ENCODE results near the gene PARVG.

The PARVG gene

GRCh38 chr22:44244265-44244822, 63.6 kb downstream of the PARVG start:
- H3K4me3 ChIP-seq (ENCODE audit: low read depth, low read length) = no peak overlapping the region
- no peaks in the 10 kb centered on the region for H3K36me3 ChIP-seq (ENCODE audit: control insufficient read depth in 2 of 2, insufficient read depth in 1 of 2, low read length in 2 of 2)
- POLR2A ChIA-PET = no interaction called here
- H3K27ac ChIP-seq (ENCODE audit: extremely low read depth, low read depth, low read length) = no peak overlapping the region
- no peaks in the 10 kb centered on the region for H3K4me1 ChIP-seq (ENCODE audit: control insufficient read depth, insufficient read depth, low read length)
- no peaks in the 10 kb centered on the region for H3K9me3 ChIP-seq (ENCODE audit: control insufficient read depth, insufficient read depth, low read depth, low read length)
- no peak for TF ChIP-seq ZNF555 (tag by site-specific recombination; conservative IDR thresholded peaks at IDR 0.05)
- TF ChIP-seq ZFP3 (tag by site-specific recombination; IDR thresholded peaks at IDR 0.05; ENCODE audit: low read depth) = peak; percentile 72
- CTCF ChIA-PET = interaction anchor here (0.5 kb wide), 1 partner anchor 10 kb away, joined by 3 read pairs; no protein-coding TSS in a partner anchor

- Histone ChIP-seq H3K9me3 (ENCODE audit: control insufficient read depth, insufficient read depth, low read depth, low read length) (no peaks in the 10 kb centered on the region), H3K4me3 (ENCODE audit: low read depth, low read length) (no peak overlapping the region), H3K36me3 (ENCODE audit: control insufficient read depth in 2 of 2, insufficient read depth in 1 of 2, low read length in 2 of 2) (no peaks in the 10 kb centered on the region), H3K4me1 (ENCODE audit: control insufficient read depth, insufficient read depth, low read length) (no peaks in the 10 kb centered on the region), H3K27ac (ENCODE audit: extremely low read depth, low read depth, low read length) (no peak overlapping the region)
- POLR2A ChIA-PET = no interaction called here
- CTCF ChIA-PET = no interaction called here
- TF ChIP-seq ZBTB17 (tag by site-specific recombination; IDR thresholded peaks at IDR 0.05) (no peak), GFI1B (tag by site-specific recombination; IDR thresholded peaks at IDR 0.05) (no peak), ZEB2 (tag by site-specific recombination; IDR thresholded peaks at IDR 0.05) (no peak), ZNF560 (tag by site-specific recombination; IDR thresholded peaks at IDR 0.05; ENCODE audit: borderline replicate concordance) (no peak)
Observed at GRCh38 chr22:44245438-44245837, 64.7 kb downstream of the PARVG start.

- TF ChIP-seq KLF7 (tag by site-specific recombination; IDR thresholded peaks at IDR 0.05; ENCODE audit: borderline replicate concordance) = no peak
- no peak for TF ChIP-seq ZNF677 (tag by site-specific recombination; IDR thresholded peaks at IDR 0.05)
- no peak for TF ChIP-seq BCL6B (tag by site-specific recombination; IDR thresholded peaks at IDR 0.05)
- TF ChIP-seq ZNF791 (tag by site-specific recombination; IDR thresholded peaks at IDR 0.05) = no peak
- TF ChIP-seq ZIC2 (tag by site-specific recombination; IDR thresholded peaks at IDR 0.05) = no peak
- TF ChIP-seq REPIN1 (tag by site-specific recombination; IDR thresholded peaks at IDR 0.05; ENCODE audit: low read depth) = no peak
- no peak for TF ChIP-seq ZNF404 (tag by site-specific recombination; IDR thresholded peaks at IDR 0.05)
- TF ChIP-seq PRDM1 (tag by site-specific recombination; IDR thresholded peaks at IDR 0.05) = no peak
- TF ChIP-seq, protein P1, sequence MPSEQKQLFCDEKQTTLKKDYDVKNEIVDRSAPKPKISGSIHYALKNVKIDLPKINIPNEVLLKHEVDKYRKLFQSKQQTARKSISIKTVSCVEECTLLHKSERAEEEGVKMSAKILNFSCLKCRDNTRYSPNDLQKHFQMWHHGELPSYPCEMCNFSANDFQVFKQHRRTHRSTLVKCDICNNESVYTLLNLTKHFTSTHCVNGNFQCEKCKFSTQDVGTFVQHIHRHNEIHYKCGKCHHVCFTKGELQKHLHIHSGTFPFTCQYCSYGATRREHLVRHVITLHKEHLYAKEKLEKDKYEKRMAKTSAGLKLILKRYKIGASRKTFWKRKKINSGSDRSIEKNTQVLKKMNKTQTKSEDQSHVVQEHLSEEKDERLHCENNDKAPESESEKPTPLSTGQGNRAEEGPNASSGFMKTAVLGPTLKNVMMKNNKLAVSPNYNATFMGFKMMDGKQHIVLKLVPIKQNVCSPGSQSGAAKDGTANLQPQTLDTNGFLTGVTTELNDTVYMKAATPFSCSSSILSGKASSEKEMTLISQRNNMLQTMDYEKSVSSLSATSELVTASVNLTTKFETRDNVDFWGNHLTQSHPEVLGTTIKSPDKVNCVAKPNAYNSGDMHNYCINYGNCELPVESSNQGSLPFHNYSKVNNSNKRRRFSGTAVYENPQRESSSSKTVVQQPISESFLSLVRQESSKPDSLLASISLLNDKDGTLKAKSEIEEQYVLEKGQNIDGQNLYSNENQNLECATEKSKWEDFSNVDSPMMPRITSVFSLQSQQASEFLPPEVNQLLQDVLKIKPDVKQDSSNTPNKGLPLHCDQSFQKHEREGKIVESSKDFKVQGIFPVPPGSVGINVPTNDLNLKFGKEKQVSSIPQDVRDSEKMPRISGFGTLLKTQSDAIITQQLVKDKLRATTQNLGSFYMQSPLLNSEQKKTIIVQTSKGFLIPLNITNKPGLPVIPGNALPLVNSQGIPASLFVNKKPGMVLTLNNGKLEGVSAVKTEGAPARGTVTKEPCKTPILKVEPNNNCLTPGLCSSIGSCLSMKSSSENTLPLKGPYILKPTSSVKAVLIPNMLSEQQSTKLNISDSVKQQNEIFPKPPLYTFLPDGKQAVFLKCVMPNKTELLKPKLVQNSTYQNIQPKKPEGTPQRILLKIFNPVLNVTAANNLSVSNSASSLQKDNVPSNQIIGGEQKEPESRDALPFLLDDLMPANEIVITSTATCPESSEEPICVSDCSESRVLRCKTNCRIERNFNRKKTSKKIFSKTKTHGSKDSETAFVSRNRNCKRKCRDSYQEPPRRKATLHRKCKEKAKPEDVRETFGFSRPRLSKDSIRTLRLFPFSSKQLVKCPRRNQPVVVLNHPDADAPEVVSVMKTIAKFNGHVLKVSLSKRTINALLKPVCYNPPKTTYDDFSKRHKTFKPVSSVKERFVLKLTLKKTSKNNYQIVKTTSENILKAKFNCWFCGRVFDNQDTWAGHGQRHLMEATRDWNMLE (tag by site-specific recombination; conservative IDR thresholded peaks at IDR 0.05; ENCODE audit: low read depth) = no peak
- TF ChIP-seq ZBTB8A (tag by site-specific recombination; IDR thresholded peaks at IDR 0.05) = no peak
- TF ChIP-seq ZNF585B (tag by site-specific recombination; IDR thresholded peaks at IDR 0.05) = no peak
- TF ChIP-seq, protein P2, sequence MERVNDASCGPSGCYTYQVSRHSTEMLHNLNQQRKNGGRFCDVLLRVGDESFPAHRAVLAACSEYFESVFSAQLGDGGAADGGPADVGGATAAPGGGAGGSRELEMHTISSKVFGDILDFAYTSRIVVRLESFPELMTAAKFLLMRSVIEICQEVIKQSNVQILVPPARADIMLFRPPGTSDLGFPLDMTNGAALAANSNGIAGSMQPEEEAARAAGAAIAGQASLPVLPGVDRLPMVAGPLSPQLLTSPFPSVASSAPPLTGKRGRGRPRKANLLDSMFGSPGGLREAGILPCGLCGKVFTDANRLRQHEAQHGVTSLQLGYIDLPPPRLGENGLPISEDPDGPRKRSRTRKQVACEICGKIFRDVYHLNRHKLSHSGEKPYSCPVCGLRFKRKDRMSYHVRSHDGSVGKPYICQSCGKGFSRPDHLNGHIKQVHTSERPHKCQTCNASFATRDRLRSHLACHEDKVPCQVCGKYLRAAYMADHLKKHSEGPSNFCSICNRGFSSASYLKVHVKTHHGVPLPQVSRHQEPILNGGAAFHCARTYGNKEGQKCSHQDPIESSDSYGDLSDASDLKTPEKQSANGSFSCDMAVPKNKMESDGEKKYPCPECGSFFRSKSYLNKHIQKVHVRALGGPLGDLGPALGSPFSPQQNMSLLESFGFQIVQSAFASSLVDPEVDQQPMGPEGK (tag by site-specific recombination; IDR thresholded peaks at IDR 0.05) = no peak
- no peak for TF ChIP-seq ZNF24 (tag by site-specific recombination; IDR thresholded peaks at IDR 0.05)
- no peak for TF ChIP-seq ZNF335 (tag by site-specific recombination; conservative IDR thresholded peaks at IDR 0.05)
- no peak for TF ChIP-seq ZNF433 (tag by site-specific recombination; IDR thresholded peaks at IDR 0.05; ENCODE audit: low read depth)
- TF ChIP-seq SETDB1 (IDR thresholded peaks at IDR 0.05; ENCODE audit: insufficient read length, low read length) = no peak
- Histone ChIP-seq H3K4me3 (ENCODE audit: low read depth, low read length) (no peak overlapping the region), H3K36me3 (ENCODE audit: control insufficient read depth in 2 of 2, insufficient read depth in 1 of 2, low read length in 2 of 2) (no peaks in the 10 kb centered on the region), H3K27ac (ENCODE audit: extremely low read depth, low read depth, low read length) (no peak overlapping the region), H3K4me1 (ENCODE audit: control insufficient read depth, insufficient read depth, low read length) (no peaks in the 10 kb centered on the region), H3K9me3 (ENCODE audit: control insufficient read depth, insufficient read depth, low read depth, low read length) (no peaks in the 10 kb centered on the region; the same call in 1 of the 2 replicates)
- ChIA-PET POLR2A (no interaction called here), CTCF (no interaction called here)
Observed at GRCh38 chr22:44245867-44246266, 65.1 kb downstream of the PARVG start.
